Keratinocyte (primary cell): ENCODE results near the gene IL1RAPL2. TPM values are rescaled to one million over a fixed set of nuclear protein-coding genes. Genes with fewer than 3 reads are reported as not detected.

ENCODE experiments used
- DNase-seq: peaks from one replicate; pipeline ENCODE4 v3.0.0-alpha.2; 2011; ENCODE audit warnings: low read depth, missing footprints, low spot score
- FAIRE-seq: peaks from 2 replicates; lab custom pipeline; 2011; peaks lifted over from hg19 to GRCh38; lab: Jason Lieb, UNC
- H2AFZ ChIP-seq: 2 replicates; pipeline ENCODE4 v1.6.0; 2012; ENCODE audit warnings: low read length, control low read depth, inconsistent platforms; ENCODE audit not compliant: control insufficient read depth
- H3K27ac ChIP-seq: 2 replicates; pipeline ENCODE4 v1.5.1; 2011; ENCODE audit warnings: low read length; ENCODE audit not compliant: control insufficient read depth, insufficient read depth
- H3K27me3 ChIP-seq: 3 replicates; pipeline ENCODE4 v1.6.0; 2011; ENCODE audit warnings: low read length; ENCODE audit not compliant: control insufficient read depth, insufficient read depth; ENCODE audit errors: extremely low read depth
- H3K36me3 ChIP-seq, 2 experiments: 2 replicates in 1 of 2; 3 replicates in 1 of 2; pipeline ENCODE4 v1.5.1; 2011; ENCODE audit warnings: low read length in 2 of 2, mild to moderate bottlenecking in 1 of 2; ENCODE audit not compliant: control insufficient read depth in 2 of 2, insufficient read depth in 2 of 2; ENCODE audit errors: extremely low read depth in 1 of 2
- H3K4me1 ChIP-seq: 3 replicates; pipeline ENCODE4 v1.5.1; 2011; ENCODE audit warnings: low read length; ENCODE audit not compliant: control insufficient read depth, insufficient read depth; ENCODE audit errors: extremely low read depth
- H3K4me2 ChIP-seq: 3 replicates; pipeline ENCODE4 v1.6.0; 2011; ENCODE audit warnings: low read depth, low read length; ENCODE audit not compliant: control insufficient read depth, insufficient read depth; ENCODE audit errors: extremely low read depth
- H3K4me3 ChIP-seq, 3 experiments: fragments of 200-600 bp in 1 of 3; sonication (generic) in 1 of 3; 2 replicates in 2 of 3; 3 replicates in 1 of 3; pipeline ENCODE4 v1.5.1; 2011 to 2016; ENCODE audit warnings: low read length in 3 of 3, mild to moderate bottlenecking in 3 of 3, control low read depth in 2 of 3, inconsistent platforms in 1 of 3, low read depth in 1 of 3, mixed read lengths in 1 of 3, mixed run types in 1 of 3, moderate library complexity in 1 of 3; ENCODE audit not compliant: control insufficient read depth in 2 of 3, insufficient read depth in 2 of 3; ENCODE audit errors: extremely low read depth in 1 of 3
- H3K79me2 ChIP-seq: 2 replicates; pipeline ENCODE4 v1.6.0; 2012; ENCODE audit warnings: low read length; ENCODE audit not compliant: control insufficient read depth, insufficient read depth
- H3K9ac ChIP-seq: 3 replicates; pipeline ENCODE4 v1.6.0; 2011; ENCODE audit warnings: low read length; ENCODE audit not compliant: control insufficient read depth, insufficient read depth; ENCODE audit errors: extremely low read depth
- H3K9me1 ChIP-seq: 3 replicates; pipeline ENCODE4 v1.6.0; 2011; ENCODE audit warnings: low read length; ENCODE audit not compliant: control insufficient read depth, insufficient read depth; ENCODE audit errors: extremely low read depth
- H3K9me3 ChIP-seq: 2 replicates; pipeline ENCODE4 v1.5.1; 2012; ENCODE audit warnings: low read depth, low read length; ENCODE audit not compliant: control insufficient read depth
- H4K20me1 ChIP-seq: 3 replicates; pipeline ENCODE4 v1.6.0; 2011; ENCODE audit warnings: low read length; ENCODE audit not compliant: control insufficient read depth, insufficient read depth; ENCODE audit errors: extremely low read depth
- CTCF ChIP-seq, 3 experiments: IDR thresholded peaks in 1 of 3; conservative IDR thresholded peaks in 1 of 3; optimal IDR thresholded peaks in 1 of 3; 2 replicates in 2 of 3; 3 replicates in 1 of 3; pipeline versions ENCODE3 to v1.5.1; 2011; ENCODE audit warnings: low read length in 3 of 3, mild to moderate bottlenecking in 3 of 3, moderate library complexity in 2 of 3, control low read depth in 1 of 3, inconsistent platforms in 1 of 3; ENCODE audit not compliant: insufficient read depth in 2 of 3; ENCODE audit errors: extremely low read depth in 1 of 3
- EZH2 ChIP-seq: IDR thresholded peaks from one replicate; pipeline ENCODE4 v1.6.1; 2012; ENCODE audit warnings: inconsistent platforms, mild to moderate bottlenecking, low read length, moderate library complexity
- dilution Hi-C: fragments of 300-500 bp; cut with MboI; formaldehyde crosslinking; loops from one replicate; pipeline ENCODE4 v1.7.0; 2020; ENCODE audit warnings: low sequenced_read_pairs; ENCODE audit not compliant: extremely low pct_ligation_motif_present
- polyA plus RNA-seq, 5 experiments: library from polyadenylated mRNA; depleted of rRNA in 3 of 5; stranded (reverse) in 3 of 5; stranded (forward) in 1 of 5; unstranded in 1 of 5; fragments of >200 nt; gene quantifications; 1 replicate in 1 of 5; 2 replicates in 3 of 5; 3 replicates in 1 of 5; pipeline versions ENCODE4 v1.2.1 to v1.2.3, GENCODE V29; 2011 to 2012; ENCODE audit warnings: missing spikeins in 2 of 5, low read depth in 1 of 5, low replicate concordance in 1 of 5

IL1RAPL2 gene
- polyA plus RNA-seq, 1 donor (not counting 4 experiments of a cell fraction or from before 2014, with no cell fraction given): 0.24 TPM

- Histone ChIP-seq H3K27me3 (peaks cover 2% of the 10 kb centered on the region), H3K4me1 (no peaks in the 10 kb centered on the region), H3K27ac (no peak overlapping the region), H3K36me3 (no peaks in the 10 kb centered on the region), H3K9ac (no peak overlapping the region), H3K9me1 (no peaks in the 10 kb centered on the region), H2AFZ (no peak overlapping the region), H3K4me2 (no peak overlapping the region), H3K9me3 (no peaks in the 10 kb centered on the region), H4K20me1 (no peaks in the 10 kb centered on the region), H3K4me3 (no peak overlapping the region), H3K79me2 (no peaks in the 10 kb centered on the region)
- DNase-seq (no peak), FAIRE-seq (no peak)
- TF ChIP-seq CTCF (optimal IDR thresholded peaks at IDR 0.05 in 1 of 3, IDR thresholded peaks at IDR 0.05 in 1 of 3, conservative IDR thresholded peaks at IDR 0.05 in 1 of 3; ENCODE audit: extremely low read depth in 1 of 3, insufficient read depth in 2 of 3, low read length in 3 of 3) (no peak), EZH2 (no peak)
- dilution Hi-C loops: no loop called here
These were observed 708.1 kb downstream of the IL1RAPL2 start for GRCh38 chrX:105274091-105274490.

GRCh38 chrX:105277132-105277531 is 711.1 kb downstream of the IL1RAPL2 start:
- Histone ChIP-seq H3K27ac (no peak overlapping the region), H3K27me3 (peaks cover 2% of the 10 kb centered on the region), H3K9ac (no peak overlapping the region), H3K79me2 (no peaks in the 10 kb centered on the region), H3K4me3 (no peak overlapping the region), H3K36me3 (no peaks in the 10 kb centered on the region), H3K4me2 (no peak overlapping the region), H3K9me3 (no peaks in the 10 kb centered on the region), H2AFZ (no peak overlapping the region), H3K9me1 (no peaks in the 10 kb centered on the region), H3K4me1 (no peaks in the 10 kb centered on the region), H4K20me1 (no peaks in the 10 kb centered on the region)
- FAIRE-seq: no peak
- TF ChIP-seq CTCF (optimal IDR thresholded peaks at IDR 0.05 in 1 of 3, IDR thresholded peaks at IDR 0.05 in 1 of 3, conservative IDR thresholded peaks at IDR 0.05 in 1 of 3; ENCODE audit: extremely low read depth in 1 of 3, insufficient read depth in 2 of 3, low read length in 3 of 3): no peak
- no peak for TF ChIP-seq EZH2
- dilution Hi-C loops: no loop called here
- DNase-seq: no peak
